Neural crest cell (in vitro differentiated cells): ENCODE results near the gene METTL14. TPM values are rescaled to one million over a fixed set of nuclear protein-coding genes. Genes with fewer than 3 reads are reported as not detected.

Experiments
- DNase-seq: peaks from one replicate; pipeline ENCODE4 v3.0.0; 2021; ENCODE audit warnings: low read depth, mixed read lengths, low spot score
- H3K27ac Mint-ChIP-seq: one replicate; pipeline ENCODE4 v1.8.0; 2021; ENCODE audit warnings: mild to moderate bottlenecking, mixed read lengths; ENCODE audit not compliant: unreplicated experiment
- H3K27me3 Mint-ChIP-seq: 2 replicates; pipeline ENCODE4 v1.8.0; 2021; ENCODE audit warnings: low read depth, mild to moderate bottlenecking, mixed read lengths
- H3K36me3 Mint-ChIP-seq: 2 replicates; pipeline ENCODE4 v1.8.0; 2021; ENCODE audit warnings: low read depth, mild to moderate bottlenecking, mixed read lengths
- H3K4me1 Mint-ChIP-seq: 2 replicates; pipeline ENCODE4 v1.8.0; 2021; ENCODE audit warnings: mixed read lengths
- H3K4me3 Mint-ChIP-seq: one replicate; pipeline ENCODE4 v1.8.0; 2021; ENCODE audit warnings: mild to moderate bottlenecking, mixed read lengths
- H3K9me3 Mint-ChIP-seq: 2 replicates; pipeline ENCODE4 v1.8.0; 2021; ENCODE audit warnings: mixed read lengths
- CTCF ChIP-seq: fragments of 200-600 bp; sonication (generic); conservative IDR thresholded peaks from 2 replicates; pipeline ENCODE4 v1.5.0; 2021; ENCODE audit warnings: antibody characterized with exemption, mild to moderate bottlenecking
- total RNA-seq: library from RNA; stranded (reverse); gene quantifications from 2 replicates; pipeline ENCODE4 v1.2.1, GENCODE V29; 2021

METTL14 gene
- total RNA-seq, 1 donor from 2014 or later: 53.6 TPM

DNA sequence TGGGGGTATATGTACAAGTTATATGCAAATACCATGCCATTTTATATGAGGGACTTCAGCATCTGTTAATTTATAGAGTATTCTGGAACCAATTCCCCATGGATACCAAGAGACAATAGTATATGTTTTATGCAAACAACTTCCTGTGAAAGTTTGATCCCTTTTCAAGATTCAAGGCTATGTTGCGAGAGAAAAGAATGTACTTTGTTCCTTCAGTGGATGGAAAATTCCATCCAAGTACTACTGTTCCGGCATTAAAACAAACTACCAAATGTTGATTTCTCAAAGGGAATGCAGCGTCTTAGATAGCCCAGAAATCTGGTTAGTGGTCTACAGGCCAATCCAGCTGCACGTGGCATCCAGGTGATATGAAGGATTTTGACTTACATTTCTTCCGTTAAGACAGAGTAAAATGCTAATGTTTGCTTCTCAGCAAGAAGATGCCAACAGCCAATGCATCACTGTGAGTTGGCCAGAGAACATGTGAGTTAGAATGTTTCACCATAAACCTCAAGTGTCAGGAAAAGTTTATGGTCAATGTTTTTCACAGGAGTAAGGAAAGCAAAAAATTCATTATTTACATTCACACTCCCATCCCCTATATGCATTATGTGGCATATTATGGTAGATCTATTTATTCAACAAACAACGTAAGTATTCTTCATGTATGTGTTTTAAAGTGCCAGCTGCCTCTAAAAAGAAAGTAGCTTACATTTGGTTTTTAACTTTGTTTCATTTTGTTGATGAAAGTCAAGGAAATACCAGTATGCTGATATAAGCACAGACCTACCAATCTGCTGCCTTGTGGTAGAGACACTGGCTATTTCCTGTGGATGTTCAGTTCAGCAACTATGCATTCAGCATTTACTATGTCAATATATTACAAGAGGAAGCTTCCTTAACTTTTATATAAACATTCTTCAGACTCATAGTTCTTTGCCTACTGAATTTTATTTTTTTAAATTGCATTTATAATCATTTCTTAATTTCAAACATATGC is 44.4 kb downstream of the METTL14 start:
- Mint-ChIP-seq H3K27me3 (no peaks in the 10 kb centered on the region), H3K4me3 (no peak overlapping the region), H3K36me3 (peaks cover 12% of the 10 kb centered on the region), H3K4me1 (no peaks in the 10 kb centered on the region), H3K27ac (no peak overlapping the region), H3K9me3 (no peaks in the 10 kb centered on the region)
- no peak for DNase-seq
- TF ChIP-seq CTCF: no peak

GRCh38 chr4:118730683-118731082 is 45.5 kb downstream of the METTL14 start:
- TF ChIP-seq CTCF: no peak
- no peak overlapping the region for H3K27ac Mint-ChIP-seq
- H3K36me3 Mint-ChIP-seq: peaks cover 10% of the 10 kb centered on the region
- H3K4me1 Mint-ChIP-seq: no peaks in the 10 kb centered on the region
- H3K4me3 Mint-ChIP-seq: no peak overlapping the region
- H3K27me3 Mint-ChIP-seq: no peaks in the 10 kb centered on the region
- H3K9me3 Mint-ChIP-seq: no peaks in the 10 kb centered on the region
- no peak for DNase-seq

GRCh38 chr4:118732591-118733330 is 47.6 kb downstream of the METTL14 start:
- Mint-ChIP-seq H3K9me3 (no peaks in the 10 kb centered on the region), H3K36me3 (peaks cover 4% of the 10 kb centered on the region), H3K27me3 (no peaks in the 10 kb centered on the region), H3K27ac (no peak overlapping the region), H3K4me1 (no peaks in the 10 kb centered on the region), H3K4me3 (no peak overlapping the region)
- no peak for DNase-seq
- no peak for TF ChIP-seq CTCF

- Mint-ChIP-seq H3K4me1 (peaks cover 5% of the 10 kb centered on the region), H3K4me3 (no peak overlapping the region), H3K27ac (no peak overlapping the region)
These were observed 49.5 kb downstream of the METTL14 start for GRCh38 chr4:118734491-118735205.

More at GRCh38 chr4:118734491-118735205, 49.5 kb downstream of the METTL14 start:
- Mint-ChIP-seq H3K9me3 (no peaks in the 10 kb centered on the region), H3K27me3 (no peaks in the 10 kb centered on the region), H3K36me3 (peaks cover 4% of the 10 kb centered on the region)
- no peak for TF ChIP-seq CTCF
- DNase-seq: no peak
